Gastroesophageal sphincter (tissue), 4 donors: Measurements from ENCODE around the gene GPR143. TPM values are rescaled to one million over a fixed set of nuclear protein-coding genes. Genes with fewer than 3 reads are reported as not detected.

Source experiments
- ATAC-seq: fragments of 150-250 bp; one replicate; pipeline ENCODE4 v1.9.1; 2016; ENCODE audit warnings: mild to moderate bottlenecking, moderate library complexity
- H3K27ac ChIP-seq, 4 donors: fragments of 200-600 bp; sonication (generic) in 3 of 4; 1 replicate in 3 of 4; 2 replicates in 1 of 4; pipeline ENCODE4 v1.5.1; 2016 to 2019
- H3K27me3 ChIP-seq: fragments of 200-600 bp; sonication (generic); one replicate; pipeline ENCODE4 v1.5.1; 2019
- H3K36me3 ChIP-seq, 2 donors: fragments of 200-600 bp; sonication (generic); one replicate each; pipeline ENCODE4 v1.5.1; 2019; ENCODE audit warnings: control low read depth in 1 of 2
- H3K4me1 ChIP-seq, 3 donors: fragments of 200-600 bp; sonication (generic); 1 replicate in 2 of 3; 2 replicates in 1 of 3; pipeline ENCODE4 v1.5.1; 2016 to 2019; ENCODE audit warnings: control low read depth in 2 of 3
- H3K4me3 ChIP-seq, 2 donors: fragments of 200-600 bp; sonication (generic); one replicate each; pipeline ENCODE4 v1.5.1; 2019; ENCODE audit warnings: mild to moderate bottlenecking in 1 of 2, moderate library complexity in 1 of 2
- H3K9me3 ChIP-seq, 3 donors: fragments of 200-600 bp; sonication (generic); one replicate each; pipeline ENCODE4 v1.5.1; 2017 to 2019; ENCODE audit warnings: control low read depth in 2 of 3
- EP300 ChIP-seq: sonication (generic); formaldehyde crosslinking; IDR thresholded peaks from one replicate; pipeline ENCODE4 v1.6.1; 2017; ENCODE audit warnings: antibody characterized with exemption, mild to moderate bottlenecking
- POLR2A ChIP-seq, 2 donors: fragments of 450-650 bp; IDR thresholded peaks; one replicate each; pipeline ENCODE4 v1.6.1; 2017; ENCODE audit warnings: antibody characterized with exemption in 2 of 2, mild to moderate bottlenecking in 2 of 2, moderate library complexity in 1 of 2
- POLR2AphosphoS5 ChIP-seq: sonication (generic); formaldehyde crosslinking; IDR thresholded peaks from one replicate; pipeline ENCODE4 v1.6.1; 2017; ENCODE audit warnings: antibody characterized with exemption
- WGBS, 2 donors: methylation state at CpG; one replicate each; pipeline ENCODE4 v1.1.5; 2018; ENCODE audit warnings: low coverage in 1 of 2; 5-methylcytosine and 5-hydroxymethylcytosine counted together
- total RNA-seq, 4 donors: library from RNA; depleted of rRNA; stranded (reverse); fragments of >200 nt; gene quantifications; one replicate each; pipeline ENCODE4 v1.1.0, GENCODE V29; 2016
- TF ChIP-seq, protein P1 (sequence below), 4 experiments: fragments of 200-600 bp in 2 of 4; fragments of 450-650 bp in 2 of 4; sonication (generic) in 1 of 4; IDR thresholded peaks; one replicate each; pipeline ENCODE4 v1.5.1; 2017 to 2019; ENCODE audit warnings: antibody characterized with exemption in 4 of 4, mild to moderate bottlenecking in 2 of 4, moderate library complexity in 2 of 4

Gene GPR143
- total RNA-seq, 4 donors from 2014 or later, result not detected

DNA sequence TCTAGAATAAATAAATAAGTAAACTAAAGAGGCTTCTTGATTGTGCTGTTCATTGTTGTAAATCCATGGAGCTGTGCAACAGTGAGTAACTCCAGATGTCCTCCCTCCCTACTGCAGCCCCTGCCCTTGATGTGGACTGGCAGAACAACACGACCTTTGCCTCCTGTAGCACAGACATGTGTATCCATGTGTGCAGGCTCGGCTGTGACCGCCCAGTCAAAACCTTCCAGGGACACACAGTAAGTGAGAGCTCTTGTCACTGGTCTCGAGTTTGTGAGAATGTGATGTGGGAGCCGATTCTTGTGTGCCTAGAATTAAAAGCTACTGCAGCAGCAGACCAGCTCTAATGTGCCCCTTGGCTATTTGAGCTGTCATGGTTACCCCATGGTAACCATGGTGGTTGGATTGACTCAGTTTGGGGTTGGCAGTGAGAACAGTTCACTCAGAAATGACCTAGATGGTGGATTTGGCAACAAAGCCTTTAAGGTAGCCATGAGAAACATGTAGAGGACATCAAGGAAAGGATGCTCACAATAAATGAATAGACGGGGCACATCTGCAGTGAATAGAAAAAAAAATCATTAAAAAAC, 60.7 kb downstream of the GPR143 start:
- H3K4me3 ChIP-seq, result no peak overlapping the region
- TF ChIP-seq, protein P1, sequence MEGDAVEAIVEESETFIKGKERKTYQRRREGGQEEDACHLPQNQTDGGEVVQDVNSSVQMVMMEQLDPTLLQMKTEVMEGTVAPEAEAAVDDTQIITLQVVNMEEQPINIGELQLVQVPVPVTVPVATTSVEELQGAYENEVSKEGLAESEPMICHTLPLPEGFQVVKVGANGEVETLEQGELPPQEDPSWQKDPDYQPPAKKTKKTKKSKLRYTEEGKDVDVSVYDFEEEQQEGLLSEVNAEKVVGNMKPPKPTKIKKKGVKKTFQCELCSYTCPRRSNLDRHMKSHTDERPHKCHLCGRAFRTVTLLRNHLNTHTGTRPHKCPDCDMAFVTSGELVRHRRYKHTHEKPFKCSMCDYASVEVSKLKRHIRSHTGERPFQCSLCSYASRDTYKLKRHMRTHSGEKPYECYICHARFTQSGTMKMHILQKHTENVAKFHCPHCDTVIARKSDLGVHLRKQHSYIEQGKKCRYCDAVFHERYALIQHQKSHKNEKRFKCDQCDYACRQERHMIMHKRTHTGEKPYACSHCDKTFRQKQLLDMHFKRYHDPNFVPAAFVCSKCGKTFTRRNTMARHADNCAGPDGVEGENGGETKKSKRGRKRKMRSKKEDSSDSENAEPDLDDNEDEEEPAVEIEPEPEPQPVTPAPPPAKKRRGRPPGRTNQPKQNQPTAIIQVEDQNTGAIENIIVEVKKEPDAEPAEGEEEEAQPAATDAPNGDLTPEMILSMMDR (IDR thresholded peaks at IDR 0.05), result no peak
- no peak for TF ChIP-seq EP300
- TF ChIP-seq POLR2AphosphoS5, result no peak
- no peak for TF ChIP-seq POLR2A (IDR thresholded peaks at IDR 0.05)
- H3K27ac ChIP-seq, result no peak overlapping the region
- peaks cover 0 to 39% of the 10 kb centered on the region in 2 donors for H3K36me3 ChIP-seq
- H3K9me3 ChIP-seq, result no peaks in the 10 kb centered on the region
- 100% methylated on average over 1 to 3 of the region's 6 CpGs for WGBS, 2 donors
- no peaks in the 10 kb centered on the region for H3K4me1 ChIP-seq
- no peak for ATAC-seq
- no peaks in the 10 kb centered on the region for H3K27me3 ChIP-seq

DNA sequence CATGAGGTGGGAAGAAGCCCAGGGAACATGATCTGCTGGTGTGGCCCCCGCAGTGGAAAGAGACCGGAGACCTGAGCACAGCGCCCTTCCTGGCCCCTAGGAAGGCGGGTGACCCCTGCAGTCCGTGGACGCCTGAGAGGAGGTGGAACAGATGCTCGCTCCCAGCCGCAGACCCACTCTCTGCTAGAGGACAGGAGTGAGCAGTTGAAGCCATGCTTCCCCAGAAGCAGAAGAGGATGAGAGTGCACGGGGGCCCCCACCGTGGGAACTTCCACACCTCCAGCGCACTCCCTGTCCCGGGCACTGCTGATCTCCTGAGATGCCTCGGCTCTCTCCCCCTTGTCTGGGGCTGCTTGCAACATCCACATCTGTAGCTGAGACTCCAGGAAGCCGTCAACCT, 62.2 kb downstream of the GPR143 start:
- no peak overlapping the region for H3K4me3 ChIP-seq
- 95% methylated on average over 3 of the region's 14 CpGs; no CpG with 5 or more reads in 1 of the 2 donors for WGBS, 2 donors
- no peak overlapping the region for H3K27ac ChIP-seq
- TF ChIP-seq EP300, result no peak
- TF ChIP-seq POLR2A (IDR thresholded peaks at IDR 0.05), result no peak
- TF ChIP-seq, protein P1 (IDR thresholded peaks at IDR 0.05), result no peak
- no peak for TF ChIP-seq POLR2AphosphoS5
- ATAC-seq, result no peak
- no peaks in the 10 kb centered on the region for H3K27me3 ChIP-seq
- H3K9me3 ChIP-seq, result no peaks in the 10 kb centered on the region
- peaks cover 0 to 45% of the 10 kb centered on the region in 2 donors for H3K36me3 ChIP-seq
- no peaks in the 10 kb centered on the region for H3K4me1 ChIP-seq

DNA sequence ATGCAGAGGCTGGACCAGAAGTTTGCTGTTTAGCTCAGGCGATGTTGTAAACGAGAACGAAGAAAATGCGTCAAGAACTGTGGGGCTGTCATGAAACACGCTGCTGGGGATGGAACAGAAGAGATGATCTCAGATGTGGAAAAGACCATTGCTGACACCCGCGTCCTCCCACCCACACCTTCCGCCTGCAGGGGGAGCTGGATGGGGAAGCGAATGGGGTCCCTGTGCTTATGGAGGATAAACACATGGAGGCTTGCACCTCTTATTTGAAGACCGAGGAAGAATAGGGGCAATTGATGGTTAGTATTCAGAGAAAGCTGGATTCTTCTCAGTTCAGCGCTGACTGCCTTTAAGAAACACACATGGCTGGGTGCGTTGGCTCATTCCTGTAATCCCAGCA, 63.9 kb downstream of the GPR143 start:
- Histone ChIP-seq H3K9me3 (no peaks in the 10 kb centered on the region), H3K4me3 (no peak overlapping the region), H3K36me3 (peaks cover 0 to 58% of the 10 kb centered on the region in 2 donors), H3K27ac (no peak overlapping the region), H3K4me1 (no peaks in the 10 kb centered on the region), H3K27me3 (no peaks in the 10 kb centered on the region)
- WGBS, 2 donors, result 93% methylated on average over 3 to 9 of the region's 12 CpGs
- no peak for ATAC-seq
- no peak for TF ChIP-seq EP300
- no peak for TF ChIP-seq POLR2AphosphoS5
- TF ChIP-seq POLR2A (IDR thresholded peaks at IDR 0.05), result no peak
- TF ChIP-seq, protein P1 (IDR thresholded peaks at IDR 0.05), result no peak

DNA sequence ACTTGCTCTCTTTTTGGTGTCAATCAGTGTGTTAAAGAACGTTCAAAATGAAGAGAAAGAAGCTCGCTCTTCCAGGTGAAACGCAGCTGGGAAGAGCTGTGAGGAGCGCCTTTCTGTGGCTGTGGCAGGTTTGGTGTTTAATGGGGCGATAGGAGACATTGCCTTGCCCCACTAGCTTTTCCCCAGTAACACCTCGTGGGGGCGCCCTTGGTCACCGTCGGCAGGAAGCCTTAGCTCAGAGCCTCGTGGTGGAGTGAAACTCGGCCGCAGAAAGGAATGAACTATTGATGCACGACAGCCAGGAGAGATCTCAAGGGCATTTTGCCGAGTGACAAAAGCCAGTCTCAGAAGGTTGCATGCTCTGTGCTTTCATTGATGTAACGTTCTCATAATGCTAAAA, 65.1 kb downstream of the GPR143 start:
- no peak for ATAC-seq
- Histone ChIP-seq H3K9me3 (no peaks in the 10 kb centered on the region), H3K36me3 (peaks cover 0 to 50% of the 10 kb centered on the region in 2 donors), H3K4me1 (no peaks in the 10 kb centered on the region), H3K4me3 (no peak overlapping the region), H3K27ac (no peak overlapping the region), H3K27me3 (no peaks in the 10 kb centered on the region)
- 80 to 90% methylated on average over 3 to 11 of the region's 15 CpGs for WGBS, 2 donors
- TF ChIP-seq, protein P1 (IDR thresholded peaks at IDR 0.05), result no peak
- no peak for TF ChIP-seq POLR2AphosphoS5
- TF ChIP-seq EP300, result no peak
- TF ChIP-seq POLR2A (IDR thresholded peaks at IDR 0.05), result no peak

DNA sequence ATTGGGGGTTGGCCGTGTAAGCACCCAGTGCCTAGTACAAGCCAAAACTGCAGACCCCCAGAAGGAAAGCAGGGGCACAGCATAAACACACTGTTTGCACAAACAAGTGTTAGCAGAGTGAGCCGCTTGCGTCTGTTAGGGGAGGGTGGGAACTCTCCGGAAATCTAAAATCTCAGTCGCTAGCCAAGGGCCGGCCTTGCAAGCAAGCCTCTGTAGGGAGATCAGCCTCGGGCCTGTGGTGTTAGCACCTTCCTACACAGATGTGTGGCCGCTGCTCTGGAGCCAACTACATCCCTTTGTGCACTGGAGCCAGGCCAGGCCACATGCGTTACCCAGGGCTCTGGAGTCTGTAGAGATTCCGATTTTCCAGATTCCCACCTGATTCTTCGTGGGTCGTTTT, 67.1 kb downstream of the GPR143 start:
- Histone ChIP-seq H3K9me3 (no peaks in the 10 kb centered on the region), H3K4me3 (no peak overlapping the region)
- no peak for ATAC-seq

More for the DNA sequence above, 67.1 kb downstream of the GPR143 start:
- TF ChIP-seq POLR2AphosphoS5 (no peak), EP300 (no peak), POLR2A (IDR thresholded peaks at IDR 0.05) (no peak)
- TF ChIP-seq, protein P1 (IDR thresholded peaks at IDR 0.05), result no peak
- Histone ChIP-seq H3K27me3 (no peaks in the 10 kb centered on the region), H3K36me3 (peaks cover 0 to 46% of the 10 kb centered on the region in 2 donors), H3K27ac (no peak overlapping the region), H3K4me1 (no peaks in the 10 kb centered on the region)
- 90 to 95% methylated on average over 4 to 6 of the region's 12 CpGs for WGBS, 2 donors
